Stimulated activated CD8-positive, alpha-beta memory T cell treated with anti-CD3 and anti-CD28 coated beads, Interleukin-7, amount 100 ng/mL, for 4 hours (primary cell): ENCODE results near the gene RAB19.
"Not testable (repeated sequence)": the region's sequence is repeated elsewhere in the genome, so short reads cannot be mapped to it uniquely, and the experiment has no call there.

Source experiments
- DNase-seq, 2 donors: peaks; one replicate each; pipeline ENCODE4 v3.0.0-alpha.2; 2020; ENCODE audit warnings: low read depth in 2 of 2

Gene RAB19

DNA sequence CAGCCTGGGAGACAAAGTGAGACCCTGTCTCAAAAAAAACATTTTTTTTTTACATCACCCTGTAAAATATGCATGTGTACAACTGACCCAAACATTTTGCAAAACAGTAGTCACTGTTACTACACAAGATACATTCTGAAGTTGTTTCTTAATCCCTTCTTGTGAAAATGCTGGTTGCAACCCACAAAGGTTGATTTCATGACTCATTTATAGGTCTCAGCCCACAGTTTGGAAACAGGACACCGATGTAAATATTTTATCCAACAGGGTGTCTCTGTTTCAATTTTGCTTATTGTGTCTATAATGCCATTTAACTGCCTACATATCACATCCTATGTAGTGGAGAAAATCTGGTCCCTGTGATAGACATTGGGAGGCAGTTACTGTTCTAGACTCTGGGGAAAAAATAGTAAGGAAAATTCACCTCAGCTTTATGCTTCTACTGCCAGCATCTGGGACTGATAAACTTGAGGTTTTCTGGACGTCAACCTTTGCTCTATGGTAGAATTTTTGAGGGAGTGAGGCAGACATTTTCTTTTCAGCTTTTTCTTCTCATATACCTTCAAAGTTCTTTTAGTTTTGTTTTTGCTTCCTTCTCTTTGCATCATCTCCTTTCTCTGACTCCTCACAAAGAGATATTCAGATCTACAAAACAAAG is 1.6 kb upstream of the RAB19 start:
- no peak for DNase-seq

DNA sequence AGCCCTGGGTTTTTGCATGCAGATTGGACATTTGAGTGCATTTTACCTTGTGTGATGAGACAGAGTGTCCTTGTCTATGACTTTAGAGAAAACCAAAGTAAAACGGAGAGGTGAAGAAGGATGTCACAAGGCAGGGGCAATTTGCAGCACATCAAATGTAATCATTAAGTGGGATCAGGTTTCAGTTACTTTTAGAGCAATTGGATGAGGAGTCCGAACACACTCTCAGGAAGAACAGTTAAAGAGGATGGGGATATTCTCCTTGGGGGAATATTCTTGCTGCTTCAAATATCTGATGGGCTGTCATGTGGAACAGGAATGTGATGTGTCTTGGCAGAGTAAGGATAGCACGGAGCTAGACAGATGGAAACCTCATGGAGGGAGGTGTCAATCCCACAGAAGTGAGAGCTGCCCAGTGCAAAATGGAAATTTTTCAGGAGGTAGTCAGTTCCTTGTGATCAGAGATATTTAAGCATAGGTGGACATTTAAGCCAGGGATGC is 757 bp downstream of the RAB19 start:
- DNase-seq, result no peak

DNA sequence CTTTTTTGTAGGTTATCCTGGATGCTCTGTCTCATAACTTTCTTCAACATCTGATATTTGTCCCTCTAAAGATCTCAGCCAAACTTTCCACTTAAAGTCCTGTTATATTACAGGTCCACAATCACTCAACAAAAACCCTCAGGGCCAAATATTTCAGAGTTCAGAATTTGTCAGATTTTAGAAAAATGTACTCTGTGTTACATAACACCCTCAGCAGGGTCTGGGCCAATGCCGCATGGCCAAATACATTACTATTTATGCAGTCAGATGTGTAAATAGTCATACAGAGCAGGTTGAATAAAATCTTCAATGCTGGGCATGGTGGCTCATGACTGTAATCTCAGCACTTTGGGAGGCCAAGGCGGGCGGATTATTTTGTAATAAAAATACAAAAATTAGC is 11.5 kb downstream of the RAB19 start:
- no peak for DNase-seq

DNA sequence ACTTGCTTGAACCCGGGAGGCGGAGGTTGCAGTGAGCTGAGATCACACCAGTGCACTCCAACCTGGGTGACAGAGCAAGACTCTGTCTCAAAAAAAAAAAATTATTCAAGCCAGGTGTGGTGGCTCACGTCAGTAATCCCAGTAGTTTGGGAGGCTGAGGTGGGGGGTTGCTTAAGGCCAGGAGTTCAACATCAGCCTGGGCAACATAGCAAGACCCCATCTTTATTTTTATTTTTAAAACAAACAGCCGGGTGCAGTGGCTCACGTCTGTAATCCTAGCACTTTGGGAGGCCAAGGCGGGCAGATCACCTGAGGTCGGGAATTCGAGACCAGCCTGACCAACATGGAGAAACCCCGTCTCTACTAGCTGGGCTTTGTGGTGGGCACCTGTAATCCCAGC is 12.0 kb downstream of the RAB19 start:
- not testable (repeated sequence) for DNase-seq

DNA sequence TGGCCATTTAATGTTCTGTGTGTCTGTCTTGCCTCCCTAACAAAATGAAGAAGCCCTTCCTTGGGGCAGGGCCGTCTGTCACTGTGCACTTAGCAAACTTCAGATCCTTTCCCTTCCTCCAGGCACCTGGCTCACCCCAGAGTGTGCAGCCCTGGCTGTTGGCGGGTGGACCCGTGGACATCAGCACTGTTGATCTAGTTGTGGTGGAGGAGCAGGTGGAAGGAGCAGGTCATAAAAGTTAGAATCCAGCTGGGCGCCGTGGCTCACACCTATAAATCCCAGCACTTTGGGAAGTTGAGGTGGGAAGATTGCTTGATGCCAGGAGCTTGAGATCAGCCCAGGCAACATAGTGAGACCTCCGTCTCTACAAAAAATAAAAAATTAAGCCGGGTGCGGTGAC is 12.7 kb downstream of the RAB19 start:
- no peak for DNase-seq

DNA sequence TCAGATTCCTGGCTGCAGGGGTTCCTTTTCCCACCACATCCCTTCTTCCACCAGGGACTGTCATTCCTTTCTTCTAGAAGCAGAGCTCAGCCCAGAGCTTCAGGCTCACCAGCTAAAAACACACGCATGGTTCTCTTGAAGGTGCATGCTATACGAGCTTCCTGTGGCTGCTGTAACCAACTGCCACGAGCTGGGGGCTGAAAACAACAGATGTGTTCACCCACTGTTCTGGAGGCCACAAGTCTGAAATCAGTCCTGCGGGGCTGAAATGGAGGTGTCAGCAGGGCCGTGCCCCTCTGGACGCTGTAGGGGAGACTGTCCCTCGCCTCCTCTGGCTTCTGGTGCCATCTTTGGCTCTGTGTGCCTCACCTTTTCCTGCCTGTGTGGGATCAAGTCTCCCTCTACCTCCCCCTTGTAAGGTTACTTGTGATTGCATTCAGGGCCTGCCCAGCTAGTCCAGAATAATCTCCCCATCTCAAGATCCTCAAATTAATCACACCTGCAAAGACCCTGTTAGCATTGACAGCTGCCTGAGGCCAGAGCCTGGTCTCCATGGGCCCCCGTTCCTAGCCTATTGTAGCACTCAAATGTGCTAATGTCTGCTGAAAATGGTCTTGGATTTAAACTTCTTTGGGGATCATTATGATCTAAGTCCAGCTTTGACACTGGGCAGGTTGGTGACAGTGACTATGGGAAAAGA is 13.7 kb downstream of the RAB19 start:
- DNase-seq, result no peak

DNA sequence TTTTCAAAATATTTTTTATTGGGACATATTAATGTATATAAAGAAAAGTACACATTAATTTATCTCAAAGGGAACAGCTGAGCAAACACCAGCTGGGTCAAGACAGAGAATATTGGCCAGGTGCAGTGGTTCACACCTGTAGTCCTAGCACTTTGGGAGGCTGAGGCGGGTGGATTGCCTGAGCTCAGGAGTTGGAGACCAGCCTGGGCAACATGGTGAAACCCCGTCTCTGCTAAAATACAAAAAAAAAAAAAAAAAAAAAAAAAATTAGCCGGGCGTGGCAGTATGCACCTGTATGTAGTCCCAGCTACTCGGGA is 14.3 kb downstream of the RAB19 start:
- DNase-seq, result not testable (repeated sequence)

DNA sequence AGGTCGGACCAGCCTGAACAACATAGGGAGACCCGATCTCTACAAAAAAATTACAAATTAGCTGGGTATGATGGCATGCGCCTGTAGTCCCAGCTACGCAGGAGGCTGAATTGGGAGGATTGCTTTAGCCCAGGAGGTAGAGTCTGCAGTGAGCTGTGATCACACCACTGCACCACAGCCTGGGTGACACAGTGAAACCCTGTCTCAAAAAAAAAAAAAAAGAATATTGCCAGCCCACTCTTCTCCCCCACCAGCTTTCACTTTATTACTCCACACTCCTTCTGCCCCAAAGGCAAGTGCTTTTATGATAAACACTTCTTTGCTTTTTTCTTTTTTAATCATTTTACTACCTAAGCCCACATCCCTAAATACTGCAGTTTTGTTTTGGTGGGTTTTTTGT is 14.8 kb downstream of the RAB19 start:
- DNase-seq, result no peak

DNA sequence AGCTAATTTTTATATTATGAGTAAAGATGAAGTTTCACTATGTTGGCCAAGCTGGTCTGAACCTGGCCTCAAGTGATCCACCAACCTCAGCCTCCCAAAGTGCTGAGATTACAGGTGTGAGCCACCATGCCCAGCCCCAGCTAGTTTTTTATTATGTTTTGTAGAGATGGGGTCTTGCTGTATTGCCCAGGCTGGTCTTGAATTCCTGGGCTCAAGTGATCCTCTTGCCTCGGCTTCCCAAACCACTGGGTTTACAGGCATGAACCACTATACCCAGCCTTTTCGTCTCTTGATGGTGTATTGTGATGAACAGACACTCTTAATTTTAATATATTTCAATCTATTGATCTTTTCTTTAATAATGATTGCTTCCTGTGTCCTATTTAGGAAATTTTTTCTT is 17.7 kb downstream of the RAB19 start:
- DNase-seq, result no peak

DNA sequence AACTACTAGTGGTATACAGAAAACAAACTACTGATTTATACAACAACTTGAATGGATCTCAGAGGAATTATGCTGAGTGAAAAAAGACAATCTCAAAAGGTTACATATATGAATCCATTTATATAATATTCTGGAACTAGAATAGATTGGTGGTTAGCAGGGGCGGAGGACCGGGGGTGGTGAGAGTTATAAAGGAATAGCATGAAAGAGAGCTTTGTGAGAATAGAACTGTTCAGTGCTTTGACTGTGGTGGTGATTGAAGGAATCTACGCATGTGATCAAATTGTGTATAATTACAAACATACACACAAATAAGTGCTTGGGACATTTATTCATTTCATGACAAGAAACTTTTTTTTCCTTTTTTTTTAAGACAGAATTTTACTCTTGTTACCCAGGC is 19.6 kb downstream of the RAB19 start:
- no peak for DNase-seq

DNA sequence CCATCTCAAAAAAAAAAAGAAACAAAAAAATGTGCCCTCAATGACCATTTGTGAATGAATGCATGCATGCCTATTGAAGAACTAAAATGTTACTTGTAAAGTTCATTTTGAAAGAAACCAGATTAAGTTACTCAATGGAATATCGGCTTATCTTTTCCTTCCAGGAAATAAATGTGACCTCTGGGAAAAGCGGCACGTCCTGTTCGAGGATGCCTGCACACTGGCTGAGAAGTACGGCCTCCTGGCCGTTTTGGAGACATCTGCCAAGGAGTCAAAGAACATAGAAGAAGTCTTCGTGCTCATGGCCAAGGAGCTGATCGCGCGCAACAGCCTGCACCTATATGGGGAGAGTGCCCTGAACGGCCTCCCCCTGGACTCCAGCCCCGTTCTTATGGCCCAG is 21.9 kb downstream of the RAB19 start:
- no peak for DNase-seq

DNA sequence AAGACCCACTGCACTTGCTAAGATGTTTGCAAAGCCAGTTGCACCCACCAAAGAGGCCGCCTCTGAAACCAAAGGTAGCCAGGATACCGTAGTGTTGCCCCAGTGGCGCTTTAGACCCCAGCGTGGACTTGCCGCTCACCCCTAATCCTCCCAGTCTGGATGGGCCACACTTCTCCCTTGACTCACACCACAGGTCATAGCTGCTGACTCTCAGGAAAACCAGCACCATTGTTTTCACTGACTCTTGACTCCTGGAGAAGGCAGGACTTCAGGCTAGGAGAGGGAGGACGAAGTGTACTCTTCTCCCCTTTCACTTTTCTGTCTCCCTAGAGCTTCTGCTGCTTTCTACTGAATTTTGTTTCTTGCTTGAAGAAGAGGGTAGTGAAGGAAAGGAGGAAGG is 22.3 kb downstream of the RAB19 start:
- DNase-seq, result no peak

DNA sequence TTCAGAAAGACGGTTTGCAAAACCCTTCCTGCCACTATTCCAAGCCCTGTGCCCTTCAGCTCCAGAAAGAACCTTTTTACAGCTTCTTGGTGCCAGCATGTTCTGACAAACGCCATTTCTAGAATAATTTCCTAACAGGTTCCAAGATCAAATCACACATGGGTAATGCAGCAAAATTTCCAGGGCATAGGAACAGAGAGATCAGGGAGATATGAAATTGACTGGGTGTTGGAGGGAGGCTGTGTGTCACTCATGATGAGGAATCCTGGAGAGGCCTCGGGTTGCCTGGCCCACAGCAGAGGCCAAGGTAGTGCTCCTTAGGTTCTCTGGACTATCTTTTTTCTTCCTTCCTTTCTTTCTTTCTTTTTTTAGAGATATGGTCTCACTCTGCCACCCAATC is 29.5 kb downstream of the RAB19 start:
- no peak for DNase-seq

DNA sequence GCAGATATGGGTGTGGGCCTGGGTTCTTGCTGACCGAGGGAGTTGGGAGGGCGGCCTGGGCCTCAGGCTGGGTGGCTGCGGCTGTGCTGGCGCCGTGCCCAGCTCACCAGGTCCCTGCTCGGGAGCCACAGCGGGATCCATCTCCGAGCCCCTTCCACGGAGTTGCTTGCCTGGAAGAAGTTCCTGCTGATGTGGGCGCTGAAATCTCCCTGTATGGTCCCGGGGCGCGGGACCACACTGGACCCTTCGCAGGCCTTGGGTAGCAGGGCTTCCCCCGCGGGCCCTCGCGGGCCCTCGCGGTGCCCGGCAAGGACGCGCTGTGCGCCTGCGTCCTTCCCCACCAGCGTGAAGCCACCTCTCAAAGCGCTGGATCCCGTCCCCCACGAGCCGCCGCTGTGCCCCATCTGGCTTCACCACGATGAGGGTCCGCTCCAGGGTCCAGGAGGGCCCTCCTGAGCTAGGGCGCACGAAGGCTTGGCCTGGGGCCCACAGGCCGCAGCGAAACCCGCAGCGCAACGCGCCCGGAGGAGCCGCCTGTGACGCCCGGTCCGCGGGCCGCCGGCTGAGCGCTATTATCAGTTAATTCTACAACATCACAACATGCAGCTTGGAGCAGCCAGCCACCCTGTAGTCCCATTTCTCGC is 31.5 kb downstream of the RAB19 start:
- no peak for DNase-seq

DNA sequence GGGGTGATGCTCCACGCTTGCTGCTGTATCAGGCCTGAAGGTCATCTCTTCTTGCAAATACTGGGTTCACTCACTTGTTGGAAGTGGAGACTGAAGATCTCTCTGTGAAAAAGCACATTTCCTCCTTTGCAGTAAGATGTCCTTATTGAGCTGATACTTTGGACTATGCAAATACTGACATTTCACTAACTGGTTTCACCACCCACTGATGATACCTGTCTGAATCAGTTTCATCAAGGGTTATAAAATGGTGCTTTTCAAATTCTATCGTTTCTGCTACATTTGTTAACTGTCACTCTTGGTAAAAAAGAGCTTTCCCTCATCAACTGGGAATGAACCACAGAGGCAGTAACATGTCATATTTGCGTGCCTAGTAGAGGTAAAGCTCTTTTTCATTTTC is 35.5 kb downstream of the RAB19 start:
- no peak for DNase-seq

DNA sequence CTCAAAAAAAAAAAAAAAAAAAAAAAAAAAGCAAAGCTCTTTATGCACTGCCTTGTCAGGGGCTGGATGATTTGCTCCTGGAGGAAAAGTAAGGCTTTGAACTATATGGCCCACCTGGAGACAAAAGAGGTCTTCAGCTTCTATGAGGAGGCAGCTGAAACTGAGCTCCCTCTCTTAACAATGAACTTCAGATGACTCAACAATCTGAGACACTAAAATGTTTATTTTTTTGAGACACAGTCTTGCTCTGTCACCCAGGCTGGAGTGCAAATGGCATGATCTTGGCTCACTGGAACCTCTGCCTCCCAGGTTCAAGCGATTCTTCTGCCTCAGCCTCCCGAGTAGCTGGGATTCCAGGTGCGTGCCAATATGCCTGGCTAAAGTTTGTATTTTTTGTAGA is 36.7 kb downstream of the RAB19 start:
- DNase-seq, result no peak

DNA sequence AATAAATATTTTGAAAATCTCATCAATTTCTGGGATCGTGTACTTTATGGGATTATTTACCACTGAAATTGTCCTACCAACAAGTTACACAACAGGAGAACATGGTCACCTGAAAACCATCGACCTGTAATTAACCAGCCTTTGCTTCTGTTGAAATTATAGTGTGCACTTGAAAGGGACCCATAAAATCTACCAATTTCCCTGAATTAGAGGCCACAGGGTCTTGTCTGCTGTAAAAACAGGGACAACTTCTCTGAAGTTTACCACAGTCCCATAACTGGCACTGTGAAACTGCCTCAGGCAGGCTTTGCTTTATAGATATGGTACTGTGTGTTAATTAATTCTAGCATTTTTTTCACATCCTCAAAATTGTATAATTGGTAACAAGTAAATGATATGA is 37.7 kb downstream of the RAB19 start:
- no peak for DNase-seq

DNA sequence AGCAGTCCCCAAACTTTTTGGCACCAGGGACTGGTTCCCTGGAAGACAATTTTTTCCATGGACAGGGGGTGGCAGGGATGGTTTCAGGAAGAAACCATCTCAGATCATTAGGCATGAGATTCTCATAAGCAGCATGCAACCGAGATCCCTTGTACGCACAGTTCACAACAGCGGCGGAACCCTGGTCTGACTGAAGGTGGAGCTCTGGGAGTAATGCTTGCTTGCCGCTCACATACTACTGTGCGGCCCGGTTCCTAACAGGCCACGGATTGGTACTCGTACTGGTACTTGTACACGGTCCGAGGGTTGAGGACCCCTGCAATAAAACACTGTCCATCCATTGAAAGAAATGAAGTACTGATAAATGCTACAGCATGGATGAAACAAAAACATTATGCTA is 42.6 kb downstream of the RAB19 start:
- DNase-seq, result no peak

DNA sequence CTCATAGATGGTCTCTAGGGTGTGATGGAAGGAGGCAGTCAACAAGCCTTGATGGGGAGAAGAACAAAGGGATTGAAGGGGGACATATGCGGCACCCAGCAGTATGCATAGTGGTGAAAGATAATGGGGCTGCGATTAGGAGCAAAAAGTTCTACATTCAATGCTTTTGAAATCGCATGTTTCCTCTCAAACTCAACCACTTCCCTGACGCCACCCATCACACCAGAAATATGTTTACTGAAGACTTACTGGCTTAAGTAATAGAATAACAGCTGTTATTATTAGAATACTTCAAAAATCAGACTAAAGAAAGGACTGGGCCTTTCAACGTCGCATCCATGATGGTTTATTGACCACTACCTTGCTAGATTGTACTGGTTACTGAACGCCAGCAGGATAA is 44.0 kb downstream of the RAB19 start:
- no peak for DNase-seq

DNA sequence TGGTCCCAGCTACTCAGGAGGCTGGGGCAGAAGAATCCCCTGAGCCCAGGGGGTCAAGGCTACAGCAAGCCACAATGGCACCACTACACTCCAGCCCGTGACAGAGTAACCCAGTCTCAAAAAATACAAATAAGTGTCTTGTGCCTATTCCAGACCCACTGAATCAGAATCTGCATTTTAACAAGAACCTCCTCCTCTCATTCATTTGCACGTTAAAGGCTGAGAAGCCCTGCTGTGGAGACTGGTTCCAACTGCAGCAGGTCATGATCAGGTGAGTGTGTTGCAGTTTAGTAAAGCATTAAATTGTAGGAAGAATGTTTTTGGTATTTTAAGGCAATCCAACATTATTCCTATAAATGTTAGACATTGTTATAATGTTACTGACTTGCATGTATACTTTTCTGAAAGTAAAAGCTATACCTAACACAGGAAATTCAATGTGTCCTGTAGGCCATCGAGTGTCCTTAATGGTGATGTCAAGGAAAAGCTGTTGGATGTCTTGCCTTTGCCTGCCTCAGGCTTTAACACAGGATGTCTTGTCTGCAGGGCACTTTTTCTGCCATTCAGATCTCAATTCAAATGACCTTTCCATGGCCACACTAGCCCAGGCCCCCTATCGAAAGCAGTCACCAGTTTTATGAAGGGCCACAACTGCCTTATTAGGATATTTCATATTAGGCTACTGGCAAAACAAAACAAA is 45.1 kb downstream of the RAB19 start:
- no peak for DNase-seq

DNA sequence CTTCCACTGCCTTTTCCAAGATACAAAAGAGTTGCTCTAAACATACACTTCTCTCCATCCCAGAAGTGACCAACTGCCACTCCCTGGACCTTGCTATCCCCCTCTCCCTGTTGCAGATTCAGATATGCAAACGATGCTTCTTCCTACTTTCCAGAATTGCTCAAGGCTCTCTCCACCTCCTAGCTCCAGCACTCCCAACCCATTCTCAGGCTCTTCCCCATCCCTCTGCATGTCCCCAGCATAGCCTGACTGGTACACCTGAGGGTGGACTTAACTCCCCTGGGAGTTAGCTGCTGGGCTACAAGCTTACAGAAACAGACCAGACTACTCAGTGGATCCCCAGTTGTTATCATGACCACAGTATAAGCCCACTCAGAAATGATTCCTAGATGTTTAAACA is 47.9 kb downstream of the RAB19 start:
- no peak for DNase-seq

DNA sequence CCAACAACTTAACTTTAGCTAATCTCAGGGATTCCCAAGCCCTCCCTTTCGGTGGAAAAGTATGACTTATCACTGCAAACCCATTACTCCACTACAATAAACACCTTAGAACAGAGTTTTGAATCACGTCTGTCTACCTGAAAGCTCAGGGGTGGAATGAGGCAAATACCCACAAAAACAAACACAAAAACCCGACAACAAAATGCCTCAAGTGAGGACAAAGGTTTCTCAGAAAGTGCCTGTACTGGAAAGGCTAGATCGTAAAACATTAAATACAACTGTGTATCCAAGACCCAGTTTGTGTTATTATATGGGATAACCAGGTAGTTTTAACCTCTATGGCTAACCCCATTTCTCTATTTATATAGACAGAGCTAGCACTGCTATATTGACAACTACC is 49.4 kb downstream of the RAB19 start:
- no peak for DNase-seq
